Measurements from ENCODE around the gene ROR1. TPM values are rescaled to one million over a fixed set of nuclear protein-coding genes. Genes with fewer than 3 reads are reported as not detected.

Gene ROR1
- total and polyA plus RNA-seq, 4 experiments from 2014 or later, result not detected

- intact Hi-C loops (cut with micrococcal nuclease), result no loop called here
- H3K9me3 Mint-ChIP-seq, result peaks cover 0 to 6% (median 2%) of the 10 kb centered on the region in 8 donors
- POLR2A ChIA-PET (ENCODE audit: partially characterized antibody), result no interaction called here
Measured at GRCh38 chr1:63817700-63818099, 43.9 kb downstream of the ROR1 start.

GRCh38 chr1:63818567-63819325 is 44.9 kb downstream of the ROR1 start:
- Histone ChIP-seq H3K4me1 (ENCODE audit: insufficient read depth, low read length) (no peaks in the 10 kb centered on the region), H3K9me3 (ENCODE audit: control insufficient read depth in 1 of 2, low read length in 2 of 2) (no peaks in the 10 kb centered on the region), H3K27me3 (ENCODE audit: insufficient read depth, low read length) (no peaks in the 10 kb centered on the region), H3K27ac (ENCODE audit: low read depth, low read length) (no peak overlapping the region), H3K4me3 (ENCODE audit: low read length in 2 of 2) (no peak overlapping the region), H3K36me3 (ENCODE audit: insufficient read depth, low read length) (no peaks in the 10 kb centered on the region)
- H3K9me3 Mint-ChIP-seq, result peaks cover 0 to 6% (median 2%) of the 10 kb centered on the region in 8 donors
- intact Hi-C loops (cut with micrococcal nuclease), result no loop called here
- DNase-seq, result no peak
- CTCF ChIA-PET (ENCODE audit: partially characterized antibody), result no interaction called here
- no peaks in the 10 kb centered on the region for H3K4me1 Mint-ChIP-seq
- no peaks in the 10 kb centered on the region for H3K36me3 Mint-ChIP-seq
- POLR2A ChIA-PET (ENCODE audit: partially characterized antibody), result no interaction called here
- H3K27ac Mint-ChIP-seq, result no peak overlapping the region
- no peak overlapping the region for H3K4me3 Mint-ChIP-seq
- H3K27me3 Mint-ChIP-seq, result peaks cover 10 to 11% of the 10 kb centered on the region in 2 donors

More at GRCh38 chr1:63817700-63818099, 43.9 kb downstream of the ROR1 start:
- Mint-ChIP-seq H3K27me3 (peaks cover 10 to 11% of the 10 kb centered on the region in 2 donors), H3K27ac (no peak overlapping the region), H3K4me1 (no peaks in the 10 kb centered on the region), H3K4me3 (no peak overlapping the region), H3K36me3 (no peaks in the 10 kb centered on the region)
- DNase-seq, result no peak
- Histone ChIP-seq H3K36me3 (ENCODE audit: insufficient read depth, low read length) (no peaks in the 10 kb centered on the region), H3K4me3 (ENCODE audit: low read length in 2 of 2) (no peak overlapping the region), H3K4me1 (ENCODE audit: insufficient read depth, low read length) (no peaks in the 10 kb centered on the region), H3K9me3 (ENCODE audit: control insufficient read depth in 1 of 2, low read length in 2 of 2) (no peaks in the 10 kb centered on the region), H3K27me3 (ENCODE audit: insufficient read depth, low read length) (no peaks in the 10 kb centered on the region), H3K27ac (ENCODE audit: low read depth, low read length) (no peak overlapping the region)
- CTCF ChIA-PET (ENCODE audit: partially characterized antibody), result no interaction called here

GRCh38 chr1:63819795-63820194 is 46.0 kb downstream of the ROR1 start:
- Histone ChIP-seq H3K4me1 (ENCODE audit: insufficient read depth, low read length) (no peaks in the 10 kb centered on the region), H3K9me3 (ENCODE audit: control insufficient read depth in 1 of 2, low read length in 2 of 2) (no peaks in the 10 kb centered on the region), H3K36me3 (ENCODE audit: insufficient read depth, low read length) (no peaks in the 10 kb centered on the region), H3K27ac (ENCODE audit: low read depth, low read length) (no peak overlapping the region), H3K4me3 (ENCODE audit: low read length in 2 of 2) (no peak overlapping the region), H3K27me3 (ENCODE audit: insufficient read depth, low read length) (no peaks in the 10 kb centered on the region)
- intact Hi-C loops (cut with micrococcal nuclease), result no loop called here
- H3K4me3 Mint-ChIP-seq, result no peak overlapping the region
- CTCF ChIA-PET (ENCODE audit: partially characterized antibody), result no interaction called here
- POLR2A ChIA-PET (ENCODE audit: partially characterized antibody), result no interaction called here
- no peak overlapping the region for H3K27ac Mint-ChIP-seq
- H3K36me3 Mint-ChIP-seq, result no peaks in the 10 kb centered on the region
- H3K27me3 Mint-ChIP-seq, result peaks cover 10 to 11% of the 10 kb centered on the region in 2 donors
- DNase-seq, result no peak
- H3K4me1 Mint-ChIP-seq, result no peaks in the 10 kb centered on the region
- H3K9me3 Mint-ChIP-seq, result peaks cover 0 to 6% (median 2%) of the 10 kb centered on the region in 8 donors

GRCh38 chr1:63821091-63822005 is 47.5 kb downstream of the ROR1 start:
- Mint-ChIP-seq H3K4me3 (no peak overlapping the region), H3K36me3 (no peaks in the 10 kb centered on the region), H3K27me3 (peaks cover 9 to 15% of the 10 kb centered on the region in 2 donors), H3K27ac (no peak overlapping the region), H3K9me3 (peaks cover 0 to 5% (median 4%) of the 10 kb centered on the region in 8 donors), H3K4me1 (no peaks in the 10 kb centered on the region)
- no peak overlapping the region for H3K4me3 ChIP-seq (ENCODE audit: low read length in 2 of 2)
- no peak for DNase-seq
- no peaks in the 10 kb centered on the region for H3K36me3 ChIP-seq (ENCODE audit: insufficient read depth, low read length)
- no peaks in the 10 kb centered on the region for H3K4me1 ChIP-seq (ENCODE audit: insufficient read depth, low read length)
- H3K27me3 ChIP-seq (ENCODE audit: insufficient read depth, low read length), result no peaks in the 10 kb centered on the region
- no peaks in the 10 kb centered on the region for H3K9me3 ChIP-seq (ENCODE audit: control insufficient read depth in 1 of 2, low read length in 2 of 2)
- POLR2A ChIA-PET (ENCODE audit: partially characterized antibody), result no interaction called here
- intact Hi-C loops (cut with micrococcal nuclease), result no loop called here
- no peak overlapping the region for H3K27ac ChIP-seq (ENCODE audit: low read depth, low read length)
- CTCF ChIA-PET (ENCODE audit: partially characterized antibody), result interaction anchor here (1.3 kb wide), 1 partner anchor 9 kb away, joined by 3 read pairs; no protein-coding TSS in a partner anchor

DNA sequence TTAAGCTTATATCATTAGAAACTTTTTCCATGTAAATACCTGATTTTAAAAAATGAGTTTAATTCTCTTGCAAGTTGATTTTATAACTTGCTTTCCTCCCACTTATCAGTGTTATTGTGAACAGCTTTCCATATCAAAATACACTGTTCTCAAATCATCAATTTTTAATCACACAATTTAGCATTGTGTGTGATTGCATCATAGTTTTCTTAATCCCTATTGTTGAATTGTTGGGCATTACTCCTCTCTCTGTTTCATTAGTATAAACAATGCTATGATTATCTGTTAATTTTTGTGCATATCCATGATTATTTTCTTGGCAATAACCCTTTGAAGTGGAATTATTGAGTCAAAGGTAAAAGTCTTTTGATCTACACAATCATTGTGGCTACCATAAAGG is 48.7 kb downstream of the ROR1 start:
- Histone ChIP-seq H3K4me3 (ENCODE audit: low read length in 2 of 2) (no peak overlapping the region), H3K9me3 (ENCODE audit: control insufficient read depth in 1 of 2, low read length in 2 of 2) (no peaks in the 10 kb centered on the region), H3K4me1 (ENCODE audit: insufficient read depth, low read length) (no peaks in the 10 kb centered on the region), H3K36me3 (ENCODE audit: insufficient read depth, low read length) (no peaks in the 10 kb centered on the region), H3K27me3 (ENCODE audit: insufficient read depth, low read length) (no peaks in the 10 kb centered on the region), H3K27ac (ENCODE audit: low read depth, low read length) (no peak overlapping the region)
- ChIA-PET POLR2A (ENCODE audit: partially characterized antibody) (no interaction called here), CTCF (ENCODE audit: partially characterized antibody) (interaction anchor here (1.3 kb wide), 1 partner anchor 10 kb away, joined by 3 read pairs; no protein-coding TSS in a partner anchor)
- H3K27me3 Mint-ChIP-seq, result peaks cover 7 to 13% of the 10 kb centered on the region in 2 donors
- no peaks in the 10 kb centered on the region for H3K4me1 Mint-ChIP-seq
- no peaks in the 10 kb centered on the region for H3K36me3 Mint-ChIP-seq
- DNase-seq, result no peak
- intact Hi-C loops (cut with micrococcal nuclease), result no loop called here
- no peak overlapping the region for H3K27ac Mint-ChIP-seq
- H3K9me3 Mint-ChIP-seq, result peaks cover 0 to 8% (median under 1%) of the 10 kb centered on the region in 8 donors
- H3K4me3 Mint-ChIP-seq, result no peak overlapping the region

- ChIA-PET POLR2A (ENCODE audit: partially characterized antibody) (no interaction called here), CTCF (ENCODE audit: partially characterized antibody) (no interaction called here)
- no peaks in the 10 kb centered on the region for H3K36me3 Mint-ChIP-seq
- H3K4me3 Mint-ChIP-seq, result no peak overlapping the region
- Histone ChIP-seq H3K4me3 (ENCODE audit: low read length in 2 of 2) (no peak overlapping the region), H3K9me3 (ENCODE audit: control insufficient read depth in 1 of 2, low read length in 2 of 2) (no peaks in the 10 kb centered on the region), H3K36me3 (ENCODE audit: insufficient read depth, low read length) (no peaks in the 10 kb centered on the region), H3K4me1 (ENCODE audit: insufficient read depth, low read length) (no peaks in the 10 kb centered on the region), H3K27me3 (ENCODE audit: insufficient read depth, low read length) (no peaks in the 10 kb centered on the region), H3K27ac (ENCODE audit: low read depth, low read length) (no peak overlapping the region)
- H3K4me1 Mint-ChIP-seq, result no peaks in the 10 kb centered on the region
- peaks cover 0 to 8% (median under 1%) of the 10 kb centered on the region in 8 donors for H3K9me3 Mint-ChIP-seq
- intact Hi-C loops (cut with micrococcal nuclease), result no loop called here
- H3K27ac Mint-ChIP-seq, result no peak overlapping the region
- H3K27me3 Mint-ChIP-seq, result peaks cover 5 to 13% of the 10 kb centered on the region in 2 donors
- DNase-seq, result no peak
Measured at GRCh38 chr1:63824451-63824850, 50.6 kb downstream of the ROR1 start.

DNA sequence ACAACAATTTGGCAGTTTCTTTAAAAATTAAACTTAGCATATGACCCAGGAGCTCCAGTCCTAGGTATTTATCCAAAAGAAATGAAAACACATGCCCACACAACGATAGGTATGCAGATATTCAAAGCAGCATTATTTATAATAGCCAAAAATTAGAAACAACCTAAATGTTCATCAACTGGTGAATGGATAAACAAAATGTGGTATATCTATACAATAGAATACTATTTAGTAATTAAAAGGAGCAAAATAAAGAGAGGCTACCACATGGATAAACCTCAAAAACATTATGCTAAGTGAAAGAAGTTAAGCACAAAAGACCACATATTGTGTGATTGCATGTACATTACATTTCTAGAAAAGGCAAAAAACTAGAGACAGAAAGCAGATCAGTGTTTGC is 51.3 kb downstream of the ROR1 start:
- peaks cover 5 to 14% of the 10 kb centered on the region in 2 donors for H3K27me3 Mint-ChIP-seq
- Histone ChIP-seq H3K9me3 (ENCODE audit: control insufficient read depth in 1 of 2, low read length in 2 of 2) (no peaks in the 10 kb centered on the region), H3K27ac (ENCODE audit: low read depth, low read length) (no peak overlapping the region), H3K27me3 (ENCODE audit: insufficient read depth, low read length) (no peaks in the 10 kb centered on the region), H3K4me3 (ENCODE audit: low read length in 2 of 2) (no peak overlapping the region), H3K36me3 (ENCODE audit: insufficient read depth, low read length) (no peaks in the 10 kb centered on the region), H3K4me1 (ENCODE audit: insufficient read depth, low read length) (no peaks in the 10 kb centered on the region)
- ChIA-PET POLR2A (ENCODE audit: partially characterized antibody) (no interaction called here), CTCF (ENCODE audit: partially characterized antibody) (no interaction called here)
- H3K9me3 Mint-ChIP-seq, result peaks cover 0 to 8% (median under 1%) of the 10 kb centered on the region in 8 donors
- H3K4me3 Mint-ChIP-seq, result no peak overlapping the region
- H3K36me3 Mint-ChIP-seq, result no peaks in the 10 kb centered on the region
- intact Hi-C loops (cut with micrococcal nuclease), result no loop called here
- DNase-seq, result no peak
- H3K27ac Mint-ChIP-seq, result no peak overlapping the region
- H3K4me1 Mint-ChIP-seq, result no peaks in the 10 kb centered on the region

Data from CD4-positive, alpha-beta memory T cell (primary cell).